DND-41 (cell line): Measurements from ENCODE around the gene PRR19.

Source experiments
- ATAC-seq: fragments of 200-7000 bp; cut with Tn5 transposase; 3 replicates; pipeline ENCODE4 v1.9.1; 2021; ENCODE audit warnings: low read depth; ENCODE audit not compliant: insufficient read depth
- DNase-seq: peaks from one replicate; pipeline ENCODE4 v3.0.0-alpha.2; 2020
- H2AFZ ChIP-seq: 2 replicates; pipeline ENCODE4 v1.6.0; 2012; ENCODE audit warnings: low read depth, low read length
- H3K27ac ChIP-seq: 2 replicates; pipeline ENCODE4 v1.5.1; 2012; ENCODE audit warnings: low read length, inconsistent platforms
- H3K27me3 ChIP-seq: fragments of 200-600 bp; sonication (generic); 2 replicates; pipeline ENCODE4 v1.6.0; 2012; ENCODE audit warnings: low read length, mild to moderate bottlenecking, inconsistent platforms; ENCODE audit not compliant: insufficient read depth, poor library complexity
- H3K36me3 ChIP-seq: 2 replicates; pipeline ENCODE4 v1.5.1; 2012; ENCODE audit warnings: low read length, inconsistent platforms; ENCODE audit not compliant: insufficient read depth
- H3K4me1 ChIP-seq: 2 replicates; pipeline ENCODE4 v1.5.1; 2012; ENCODE audit warnings: mild to moderate bottlenecking, low read length; ENCODE audit not compliant: insufficient read depth
- H3K4me2 ChIP-seq: 2 replicates; pipeline ENCODE4 v1.6.0; 2012; ENCODE audit warnings: mild to moderate bottlenecking, moderate library complexity, low read length, inconsistent platforms; ENCODE audit not compliant: insufficient read depth
- H3K4me3 ChIP-seq, 2 experiments: fragments of 200-600 bp in 1 of 2; shearing (Covaris generic) in 1 of 2; 2 replicates each; pipeline ENCODE4 v1.5.1; 2012 to 2016; ENCODE audit warnings: inconsistent platforms in 2 of 2, low read length in 2 of 2, mild to moderate bottlenecking in 2 of 2, low read depth in 1 of 2, moderate library complexity in 1 of 2
- H3K79me2 ChIP-seq: 2 replicates; pipeline ENCODE4 v1.6.0; 2012; ENCODE audit warnings: low read length, inconsistent platforms; ENCODE audit not compliant: insufficient read depth
- H3K9ac ChIP-seq: 2 replicates; pipeline ENCODE4 v1.6.0; 2012; ENCODE audit warnings: low read depth, mild to moderate bottlenecking, inconsistent platforms, low read length, moderate library complexity
- H3K9me3 ChIP-seq: 2 replicates; pipeline ENCODE4 v1.5.1; 2012; ENCODE audit warnings: low read length, moderate library complexity, mild to moderate bottlenecking, inconsistent platforms; ENCODE audit not compliant: insufficient read depth, severe bottlenecking
- H4K20me1 ChIP-seq: 2 replicates; pipeline ENCODE4 v1.6.0; 2012; ENCODE audit warnings: low read length; ENCODE audit not compliant: insufficient read depth
- EZH2 ChIP-seq: IDR thresholded peaks from 3 replicates; pipeline ENCODE4 v1.6.1; 2012; ENCODE audit warnings: borderline replicate concordance, low read depth, mild to moderate bottlenecking, moderate library complexity, low read length, inconsistent platforms; ENCODE audit not compliant: severe bottlenecking
- TF ChIP-seq, protein P1 (sequence below): IDR thresholded peaks from 2 replicates; pipeline ENCODE4 v1.5.1; 2012; ENCODE audit warnings: borderline replicate concordance, low read length, moderate library complexity, mild to moderate bottlenecking; ENCODE audit not compliant: poor library complexity, severe bottlenecking; ENCODE audit errors: extremely low read depth

PRR19 gene

DNA sequence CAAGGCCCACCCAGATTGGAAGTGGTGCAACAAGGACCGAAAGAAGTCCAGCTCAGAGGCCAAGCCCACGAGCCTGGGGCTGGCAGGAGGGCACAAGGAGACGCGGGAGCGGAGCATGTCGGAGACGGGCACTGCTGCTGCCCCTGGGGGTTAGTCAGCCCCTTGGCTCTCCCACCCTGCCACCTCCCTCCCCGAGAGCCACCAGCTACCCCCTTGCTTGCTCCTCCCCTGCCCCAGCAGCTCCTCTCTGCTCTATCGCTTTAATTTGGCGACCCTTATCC, 14.2 kb upstream of the PRR19 start:
- no peak for DNase-seq
- TF ChIP-seq, protein P1, sequence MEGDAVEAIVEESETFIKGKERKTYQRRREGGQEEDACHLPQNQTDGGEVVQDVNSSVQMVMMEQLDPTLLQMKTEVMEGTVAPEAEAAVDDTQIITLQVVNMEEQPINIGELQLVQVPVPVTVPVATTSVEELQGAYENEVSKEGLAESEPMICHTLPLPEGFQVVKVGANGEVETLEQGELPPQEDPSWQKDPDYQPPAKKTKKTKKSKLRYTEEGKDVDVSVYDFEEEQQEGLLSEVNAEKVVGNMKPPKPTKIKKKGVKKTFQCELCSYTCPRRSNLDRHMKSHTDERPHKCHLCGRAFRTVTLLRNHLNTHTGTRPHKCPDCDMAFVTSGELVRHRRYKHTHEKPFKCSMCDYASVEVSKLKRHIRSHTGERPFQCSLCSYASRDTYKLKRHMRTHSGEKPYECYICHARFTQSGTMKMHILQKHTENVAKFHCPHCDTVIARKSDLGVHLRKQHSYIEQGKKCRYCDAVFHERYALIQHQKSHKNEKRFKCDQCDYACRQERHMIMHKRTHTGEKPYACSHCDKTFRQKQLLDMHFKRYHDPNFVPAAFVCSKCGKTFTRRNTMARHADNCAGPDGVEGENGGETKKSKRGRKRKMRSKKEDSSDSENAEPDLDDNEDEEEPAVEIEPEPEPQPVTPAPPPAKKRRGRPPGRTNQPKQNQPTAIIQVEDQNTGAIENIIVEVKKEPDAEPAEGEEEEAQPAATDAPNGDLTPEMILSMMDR = no peak
- no peak for TF ChIP-seq EZH2
- Histone ChIP-seq H3K27ac (no peak overlapping the region), H3K4me2 (no peak overlapping the region), H4K20me1 (peaks cover 52% of the 10 kb centered on the region), H3K4me1 (peaks cover 27% of the 10 kb centered on the region), H3K9me3 (no peaks in the 10 kb centered on the region), H3K4me3 (no peak overlapping the region), H3K9ac (no peak overlapping the region), H3K27me3 (no peaks in the 10 kb centered on the region), H3K79me2 (peaks cover 26% of the 10 kb centered on the region), H2AFZ (no peak overlapping the region), H3K36me3 (peaks cover 68% of the 10 kb centered on the region)
- no peak for ATAC-seq

DNA sequence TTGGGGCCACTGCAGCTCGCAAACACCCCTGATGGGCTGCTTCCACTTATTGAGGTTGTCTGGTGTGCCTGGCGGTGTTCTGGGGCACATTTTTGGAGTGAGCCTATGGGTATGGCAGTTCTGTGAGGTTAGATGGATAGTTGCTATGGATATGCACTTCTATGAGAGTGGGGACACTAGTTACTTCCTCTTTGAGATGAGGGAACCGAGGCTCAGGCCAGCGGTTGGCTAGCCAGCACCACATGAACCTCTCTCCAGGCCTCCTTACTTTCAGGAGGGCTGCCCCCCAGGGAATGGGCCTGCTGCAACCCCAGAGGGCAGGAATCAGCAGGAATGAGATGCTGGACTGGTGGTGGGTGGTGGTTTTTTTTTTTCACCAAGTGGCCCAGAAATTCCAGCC, 13.5 kb upstream of the PRR19 start:
- Histone ChIP-seq H2AFZ (no peak overlapping the region), H3K27me3 (no peaks in the 10 kb centered on the region), H3K79me2 (peaks cover 20% of the 10 kb centered on the region), H3K9me3 (no peaks in the 10 kb centered on the region), H3K9ac (no peak overlapping the region), H3K4me1 (peaks cover 21% of the 10 kb centered on the region), H3K36me3 (peaks cover 74% of the 10 kb centered on the region), H3K4me3 (no peak overlapping the region), H3K27ac (no peak overlapping the region), H3K4me2 (no peak overlapping the region), H4K20me1 (peaks cover 46% of the 10 kb centered on the region)
- ATAC-seq (no peak), DNase-seq (no peak)
- TF ChIP-seq EZH2 = no peak
- TF ChIP-seq, protein P1 = no peak

DNA sequence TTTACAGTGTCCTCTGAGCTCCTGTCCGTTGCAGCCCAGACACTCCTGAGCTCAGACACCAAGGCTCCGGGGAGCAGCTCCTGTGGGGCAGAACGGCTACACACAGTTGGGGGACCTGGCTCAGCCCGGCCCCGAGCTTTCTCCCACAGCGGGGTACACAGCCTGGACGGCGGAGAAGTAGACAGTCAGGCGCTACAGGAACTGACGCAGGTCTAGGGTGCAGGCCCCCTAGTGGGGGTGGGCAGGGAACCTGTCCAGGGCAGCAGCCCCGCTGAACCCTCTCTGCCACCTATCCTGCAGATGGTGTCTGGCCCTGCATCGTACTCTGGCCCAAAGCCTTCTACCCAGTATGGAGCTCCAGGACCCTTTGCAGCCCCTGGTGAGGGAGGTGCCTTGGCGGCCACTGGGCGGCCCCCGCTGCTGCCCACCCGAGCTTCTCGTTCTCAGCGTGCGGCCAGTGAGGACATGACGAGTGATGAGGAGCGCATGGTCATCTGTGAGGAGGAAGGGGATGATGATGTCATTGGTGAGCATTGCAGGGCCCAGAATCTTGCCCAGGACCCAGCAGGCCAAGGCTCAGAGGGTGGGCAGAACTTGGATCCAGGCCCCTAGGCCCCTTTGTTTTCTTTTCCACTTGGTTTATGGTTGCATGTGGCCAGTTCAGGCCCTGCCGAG, 12.9 kb upstream of the PRR19 start:
- peaks cover 81% of the 10 kb centered on the region for H3K36me3 ChIP-seq
- no peak overlapping the region for H2AFZ ChIP-seq
- no peaks in the 10 kb centered on the region for H3K9me3 ChIP-seq
- TF ChIP-seq EZH2 = no peak
- TF ChIP-seq, protein P1 = no peak
- peaks cover 46% of the 10 kb centered on the region for H4K20me1 ChIP-seq
- DNase-seq (no peak), ATAC-seq (no peak)
- H3K4me3 ChIP-seq = no peak overlapping the region
- H3K4me1 ChIP-seq = peaks cover 19% of the 10 kb centered on the region
- H3K27ac ChIP-seq = no peak overlapping the region
- no peaks in the 10 kb centered on the region for H3K27me3 ChIP-seq
- H3K79me2 ChIP-seq = peaks cover 20% of the 10 kb centered on the region
- no peak overlapping the region for H3K9ac ChIP-seq
- H3K4me2 ChIP-seq = no peak overlapping the region

DNA sequence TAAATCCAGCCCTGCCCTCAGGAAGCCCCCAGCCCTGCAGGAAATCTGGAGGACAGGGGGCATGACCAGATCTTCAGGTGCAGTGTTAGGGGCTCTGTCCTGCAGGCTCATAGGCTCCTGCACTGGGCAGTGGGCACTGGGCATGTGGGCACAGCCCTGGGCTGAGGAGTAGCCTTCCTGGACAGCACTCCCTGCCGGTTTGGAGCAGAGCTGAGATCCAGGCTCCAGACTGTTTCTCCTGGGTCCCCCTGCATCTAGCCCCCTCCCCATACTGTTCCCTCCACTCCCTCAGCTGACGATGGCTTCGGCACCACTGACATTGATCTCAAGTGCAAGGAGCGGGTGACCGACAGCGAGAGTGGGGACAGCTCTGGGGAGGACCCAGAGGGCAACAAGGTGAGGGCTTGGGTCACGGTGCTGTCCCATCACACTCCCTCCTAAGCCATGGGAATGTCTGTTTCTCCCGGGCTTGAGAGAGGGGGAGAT, 12.3 kb upstream of the PRR19 start:
- Histone ChIP-seq H3K9me3 (no peaks in the 10 kb centered on the region), H3K27ac (no peak overlapping the region), H3K9ac (no peak overlapping the region), H3K27me3 (no peaks in the 10 kb centered on the region), H3K36me3 (peaks cover 86% of the 10 kb centered on the region), H2AFZ (no peak overlapping the region), H3K4me2 (no peak overlapping the region), H4K20me1 (peaks cover 44% of the 10 kb centered on the region), H3K4me3 (no peak overlapping the region), H3K79me2 (peaks cover 19% of the 10 kb centered on the region), H3K4me1 (peaks cover 17% of the 10 kb centered on the region)
- no peak for TF ChIP-seq EZH2
- TF ChIP-seq, protein P1 = no peak
- no peak for ATAC-seq
- DNase-seq = no peak
